SK-N-SH (cell line): ENCODE data around the gene RFX2.

ENCODE experiments used
- CTCF ChIP-seq: fragments of 200-600 bp; sonication (generic); IDR thresholded peaks from 2 replicates; pipeline ENCODE4 v1.6.1; 2017; ENCODE audit warnings: antibody characterized with exemption, mild to moderate bottlenecking, moderate library complexity
- EP300 ChIP-seq, 2 experiments: IDR thresholded peaks; 2 replicates each; pipeline versions ENCODE4 v1.4.0 to v1.6.1; 2012; ENCODE audit warnings: borderline replicate concordance in 1 of 2, low read depth in 1 of 2, low read length in 1 of 2
- FOXJ3 ChIP-seq: sonication (generic); formaldehyde crosslinking; IDR thresholded peaks from 2 replicates; pipeline ENCODE4 v1.5.1; 2020; ENCODE audit warnings: mild to moderate bottlenecking, missing genetic modification reagents
- PBX3 ChIP-seq: IDR thresholded peaks from 2 replicates; pipeline ENCODE4; 2012
- POLR2AphosphoS5 ChIP-seq: IDR thresholded peaks from 2 replicates; pipeline ENCODE4 v1.6.1; 2012; ENCODE audit warnings: low read depth, low read length
- RCOR1 ChIP-seq: fragments of 150-350 bp; IDR thresholded peaks from 2 replicates; pipeline ENCODE4 v1.6.1; 2017; ENCODE audit warnings: antibody characterized with exemption, low read length
- SMC3 ChIP-seq: IDR thresholded peaks from 2 replicates; pipeline ENCODE4 v1.6.1; 2012; ENCODE audit warnings: low read depth, low read length, improper control_type of control experiment
- TAF1 ChIP-seq: IDR thresholded peaks from 2 replicates; pipeline ENCODE4 v1.6.1; 2012; ENCODE audit warnings: low read depth, mild to moderate bottlenecking, low read length, moderate library complexity, borderline replicate concordance

GRCh38 chr19:5978606-5979552 is 131.4 kb downstream of the RFX2 start:
- TF ChIP-seq TAF1, result no peak
- no peak for TF ChIP-seq CTCF
- no peak for TF ChIP-seq POLR2AphosphoS5
- TF ChIP-seq PBX3, result no peak
- no peak for TF ChIP-seq FOXJ3 (CRISPR knock-in tag)
- no peak for TF ChIP-seq EP300 (IDR thresholded peaks at IDR 0.05; ENCODE audit: borderline replicate concordance in 1 of 2, low read depth in 1 of 2, low read length in 1 of 2)
- TF ChIP-seq RCOR1, result no peak
- TF ChIP-seq SMC3, result no peak
